ENCODE results near the gene ARHGDIG. TPM values are rescaled to one million over a fixed set of nuclear protein-coding genes. Genes with fewer than 3 reads are reported as not detected.

The ARHGDIG gene
- total RNA-seq, 2 experiments from 2014 or later, result 0.42 TPM; not detected in 1

GRCh38 chr16:290681-291405, 10.5 kb downstream of the ARHGDIG start:
- DNase-seq, result no peak

DNA sequence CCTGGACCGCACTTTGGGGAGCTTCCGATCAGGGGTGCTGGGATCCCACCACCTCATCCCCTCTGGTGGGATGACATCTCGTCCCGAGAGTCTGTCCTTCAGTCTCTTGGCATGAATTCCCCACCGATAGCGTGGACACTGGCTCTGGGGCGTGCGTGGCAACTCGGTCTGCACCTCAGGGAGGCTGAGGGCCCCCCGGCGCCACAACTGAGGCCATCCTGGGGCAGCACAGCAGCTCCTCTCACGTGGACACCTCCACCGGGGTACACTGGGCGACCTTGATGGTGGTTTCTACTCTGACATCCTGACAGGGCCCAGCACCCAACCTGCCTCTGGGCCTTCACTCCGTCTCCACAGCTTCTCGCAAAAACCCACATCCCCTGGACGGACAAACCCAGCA, 11.1 kb downstream of the ARHGDIG start:
- peaks cover 53% of the 10 kb centered on the region for H3K36me3 Mint-ChIP-seq (ENCODE audit: low read depth)

More at GRCh38 chr16:290681-291405, 10.5 kb downstream of the ARHGDIG start:
- peaks cover 0 to 13% of the 10 kb centered on the region in 2 experiments for H3K9me3 ChIP-seq (ENCODE audit: control insufficient read depth in 1 of 2, insufficient read depth in 1 of 2, low read length in 2 of 2)
- no peaks in the 10 kb centered on the region for H3K27me3 ChIP-seq (ENCODE audit: control insufficient read depth in 1 of 2, insufficient read depth in 2 of 2, low read length in 2 of 2)
- ChIA-PET CTCF (no interaction called here), POLR2A (no interaction called here)
- no peak overlapping the region for H3K27ac ChIP-seq (ENCODE audit: low read depth in 1 of 2, low read length in 2 of 2)
- H3K4me3 ChIP-seq (ENCODE audit: low read length), result no peak overlapping the region
- no peaks in the 10 kb centered on the region for H3K4me1 ChIP-seq (ENCODE audit: insufficient read depth, low read length)
- peaks cover 56% of the 10 kb centered on the region for H3K36me3 Mint-ChIP-seq (ENCODE audit: low read depth)
- intact Hi-C loops (cut with DNase I, micrococcal nuclease), result no loop called here
- H3K27me3 Mint-ChIP-seq, result no peaks in the 10 kb centered on the region
- no peak for ATAC-seq (ENCODE audit: poor library complexity)
- H3K9me3 Mint-ChIP-seq, result no peaks in the 10 kb centered on the region
- TF ChIP-seq CTCF (IDR thresholded peaks at IDR 0.05), result no peak
- H3K27ac Mint-ChIP-seq, result no peak overlapping the region
- peaks cover 63% of the 10 kb centered on the region for H3K36me3 ChIP-seq (ENCODE audit: insufficient read depth, low read length)
- H3K4me1 Mint-ChIP-seq (ENCODE audit: low read depth), result no peaks in the 10 kb centered on the region
- H3K4me3 Mint-ChIP-seq, result no peak overlapping the region

GRCh38 chr16:293043-293775, 12.8 kb downstream of the ARHGDIG start:
- intact Hi-C loops (cut with DNase I, micrococcal nuclease), result no loop called here
- CTCF ChIA-PET, result no interaction called here
- no peaks in the 10 kb centered on the region for H3K27me3 Mint-ChIP-seq
- Histone ChIP-seq H3K36me3 (ENCODE audit: insufficient read depth, low read length) (peaks cover 77% of the 10 kb centered on the region), H3K4me3 (ENCODE audit: low read length) (no peak overlapping the region), H3K27ac (ENCODE audit: low read depth in 1 of 2, low read length in 2 of 2) (no peak overlapping the region), H3K4me1 (ENCODE audit: insufficient read depth, low read length) (no peaks in the 10 kb centered on the region), H3K9me3 (ENCODE audit: control insufficient read depth in 1 of 2, insufficient read depth in 1 of 2, low read length in 2 of 2) (no peaks in the 10 kb centered on the region), H3K27me3 (ENCODE audit: control insufficient read depth in 1 of 2, insufficient read depth in 2 of 2, low read length in 2 of 2) (no peaks in the 10 kb centered on the region)
- POLR2A ChIA-PET, result no interaction called here
- no peak for TF ChIP-seq CTCF (IDR thresholded peaks at IDR 0.05)
- peaks cover 38% of the 10 kb centered on the region for H3K36me3 Mint-ChIP-seq (ENCODE audit: low read depth)
- no peaks in the 10 kb centered on the region for H3K4me1 Mint-ChIP-seq (ENCODE audit: low read depth)
- no peak for ATAC-seq (ENCODE audit: poor library complexity)
- H3K4me3 Mint-ChIP-seq, result no peak overlapping the region
- DNase-seq, result no peak
- no peaks in the 10 kb centered on the region for H3K9me3 Mint-ChIP-seq
- H3K27ac Mint-ChIP-seq, result no peak overlapping the region

More for the DNA sequence above, 11.1 kb downstream of the ARHGDIG start:
- H3K27ac ChIP-seq (ENCODE audit: low read depth in 1 of 2, low read length in 2 of 2), result no peak overlapping the region
- POLR2A ChIA-PET, result interaction anchor here (0.7 kb wide), 1 partner anchor 33 kb away, joined by 3 read pairs; no protein-coding TSS in a partner anchor
- DNase-seq (no peak), ATAC-seq (ENCODE audit: poor library complexity) (no peak)
- H3K4me1 Mint-ChIP-seq (ENCODE audit: low read depth), result no peaks in the 10 kb centered on the region
- H3K4me3 Mint-ChIP-seq, result no peak overlapping the region
- no peak for TF ChIP-seq CTCF (IDR thresholded peaks at IDR 0.05)
- H3K4me3 ChIP-seq (ENCODE audit: low read length), result no peak overlapping the region
- no peaks in the 10 kb centered on the region for H3K27me3 ChIP-seq (ENCODE audit: control insufficient read depth in 1 of 2, insufficient read depth in 2 of 2, low read length in 2 of 2)
- CTCF ChIA-PET, result no interaction called here
- no peaks in the 10 kb centered on the region for H3K4me1 ChIP-seq (ENCODE audit: insufficient read depth, low read length)
- peaks cover 69% of the 10 kb centered on the region for H3K36me3 ChIP-seq (ENCODE audit: insufficient read depth, low read length)
- intact Hi-C loops (cut with DNase I, micrococcal nuclease), result no loop called here
- no peaks in the 10 kb centered on the region for H3K9me3 Mint-ChIP-seq
- peaks cover 0 to 9% of the 10 kb centered on the region in 2 experiments for H3K9me3 ChIP-seq (ENCODE audit: control insufficient read depth in 1 of 2, insufficient read depth in 1 of 2, low read length in 2 of 2)
- no peaks in the 10 kb centered on the region for H3K27me3 Mint-ChIP-seq
- no peak overlapping the region for H3K27ac Mint-ChIP-seq
